ENCODE measurements around the gene ATP6V0A1. TPM values are rescaled to one million over a fixed set of nuclear protein-coding genes. Genes with fewer than 3 reads are reported as not detected.

ATP6V0A1 gene
- total and polyA plus RNA-seq, 4 donors: 44.4 to 203 (median 74.5) TPM

GRCh38 chr17:42531455-42532354, 73.0 kb downstream of the ATP6V0A1 start:
- Histone ChIP-seq H3K27me3 (ENCODE audit: control insufficient read depth in 3 of 3, insufficient read depth in 3 of 3, low read length in 2 of 3) (no peaks in the 10 kb centered on the region), H3K4me3 (peak overlapping the region; percentile 32), H3K9me3 (ENCODE audit: control insufficient read depth in 4 of 4, insufficient read depth in 3 of 4, low read length in 3 of 4) (no peaks in the 10 kb centered on the region), H3K36me3 (ENCODE audit: control insufficient read depth in 4 of 4, insufficient read depth in 4 of 4, low read length in 4 of 4) (no peaks in the 10 kb centered on the region), H3K4me1 (ENCODE audit: control insufficient read depth in 5 of 5, insufficient read depth in 5 of 5, low read length in 5 of 5) (peaks cover 0 to 23% (median 7%) of the 10 kb centered on the region in 5 donors), H3K27ac (ENCODE audit: low read depth in 1 of 2, low read length in 1 of 2) (peak overlapping the region; percentile 83 to 89), H3K9ac (ENCODE audit: insufficient read depth in 1 of 2, low read length in 2 of 2) (peak overlapping the region in 1 of 2 donors; percentile 48)
- DNase-seq: peak; percentile 68 to 80 (median 74)
- 12 to 17% methylated on average over 47 to 60 of the region's 60 CpGs for WGBS, 2 donors
- peak; percentile 22 for TF ChIP-seq CTCF (IDR thresholded peaks at IDR 0.05; ENCODE audit: control extremely low read depth, extremely low read depth)
- peak; percentile 35 for ATAC-seq (ENCODE audit: insufficient read depth, low FRiP score)

GRCh38 chr17:42535155-42536047, 76.7 kb downstream of the ATP6V0A1 start:
- TF ChIP-seq CTCF (IDR thresholded peaks at IDR 0.05; ENCODE audit: control extremely low read depth, extremely low read depth): no peak
- peak overlapping the region in 1 of 2 donors; percentile 67 for H3K9ac ChIP-seq (ENCODE audit: insufficient read depth in 1 of 2, low read length in 2 of 2)
- 44 to 46% methylated on average over 26 of the region's 26 CpGs for WGBS, 2 donors
- H3K9me3 ChIP-seq (ENCODE audit: control insufficient read depth in 4 of 4, insufficient read depth in 3 of 4, low read length in 3 of 4): no peaks in the 10 kb centered on the region
- peak; percentile 7 for ATAC-seq (ENCODE audit: insufficient read depth, low FRiP score)
- peaks cover 3 to 16% (median 5%) of the 10 kb centered on the region in 4 donors for H3K36me3 ChIP-seq (ENCODE audit: control insufficient read depth in 4 of 4, insufficient read depth in 4 of 4, low read length in 4 of 4)
- H3K4me3 ChIP-seq: peak overlapping the region; percentile 42
- H3K27me3 ChIP-seq (ENCODE audit: control insufficient read depth in 3 of 3, insufficient read depth in 3 of 3, low read length in 2 of 3): no peaks in the 10 kb centered on the region
- peaks cover 0 to 28% (median 5%) of the 10 kb centered on the region in 5 donors for H3K4me1 ChIP-seq (ENCODE audit: control insufficient read depth in 5 of 5, insufficient read depth in 5 of 5, low read length in 5 of 5)
- no peak for DNase-seq
- peak overlapping the region; percentile 88 to 98 for H3K27ac ChIP-seq (ENCODE audit: low read depth in 1 of 2, low read length in 1 of 2)

GRCh38 chr17:42536048-42536371, 77.3 kb downstream of the ATP6V0A1 start, which contains the start of gene NAGLU:
Gene NAGLU, plus strand, starts transcription at chr17:42536241. Its CDS starts 32 bp downstream, at chr17:42536273.
- Histone ChIP-seq H3K36me3 (ENCODE audit: control insufficient read depth in 4 of 4, insufficient read depth in 4 of 4, low read length in 4 of 4) (peaks cover 3 to 20% (median 5%) of the 10 kb centered on the region in 4 donors), H3K4me3 (peak within 1 kb of the TSS; percentile 83), H3K9ac (ENCODE audit: insufficient read depth in 1 of 2, low read length in 2 of 2) (peak within 1 kb of the TSS in 1 of 2 donors; percentile 67), H3K9me3 (ENCODE audit: control insufficient read depth in 4 of 4, insufficient read depth in 3 of 4, low read length in 3 of 4) (no peaks in the 10 kb centered on the region), H3K27ac (ENCODE audit: low read depth in 1 of 2, low read length in 1 of 2) (peak within 1 kb of the TSS; percentile 88 to 98), H3K4me1 (ENCODE audit: control insufficient read depth in 5 of 5, insufficient read depth in 5 of 5, low read length in 5 of 5) (peaks cover 0 to 26% (median 5%) of the 10 kb centered on the region in 5 donors), H3K27me3 (ENCODE audit: control insufficient read depth in 3 of 3, insufficient read depth in 3 of 3, low read length in 2 of 3) (no peaks in the 10 kb centered on the region)
- peak; percentile 87 for ATAC-seq (ENCODE audit: insufficient read depth, low FRiP score)
- 0 to 1% methylated on average over 27 to 40 of the region's 40 CpGs for WGBS, 2 donors
- peak; percentile 94 to 96 (median 94) for DNase-seq
- TF ChIP-seq CTCF (IDR thresholded peaks at IDR 0.05; ENCODE audit: control extremely low read depth, extremely low read depth): no peak
